CD4-positive, CD25-positive, alpha-beta regulatory T cell (primary cell): Measurements from ENCODE around the gene TPK1. TPM values are rescaled to one million over a fixed set of nuclear protein-coding genes. Genes with fewer than 3 reads are reported as not detected.
"Not testable (repeated sequence)": the region's sequence is repeated elsewhere in the genome, so short reads cannot be mapped to it uniquely, and the experiment has no call there.

ENCODE experiments used
- ATAC-seq, 2 donors: fragments of 150-1000 bp; cut with Tn5 transposase; one replicate each; pipeline ENCODE4 v1.10.0; 2021; ENCODE audit warnings: low read depth in 2 of 2, moderate number of reproducible peaks in 2 of 2, moderate library complexity in 1 of 2
- DNase-seq, 3 donors: peaks; one replicate each; pipeline versions ENCODE4 v3.0.0 to v3.0.0-alpha.2; 2012 to 2022; ENCODE audit warnings: mixed read lengths in 1 of 3
- H3K27ac ChIP-seq: one replicate; pipeline ENCODE4 v1.7.0; 2013; ENCODE audit warnings: mild to moderate bottlenecking, low read length; ENCODE audit not compliant: insufficient read depth, poor library complexity, severe bottlenecking
- H3K27me3 ChIP-seq: one replicate; pipeline ENCODE4 v1.7.0; 2013; ENCODE audit warnings: low read length; ENCODE audit not compliant: control insufficient read depth, insufficient read depth
- H3K36me3 ChIP-seq: one replicate; pipeline ENCODE4 v1.7.0; 2013; ENCODE audit warnings: mild to moderate bottlenecking, low read length, moderate library complexity; ENCODE audit not compliant: control insufficient read depth, insufficient read depth
- H3K4me1 ChIP-seq: 2 replicates; pipeline ENCODE4 v1.7.0; 2013; ENCODE audit warnings: mild to moderate bottlenecking, low read length; ENCODE audit not compliant: insufficient read depth, control insufficient read depth, poor library complexity, severe bottlenecking
- H3K4me3 ChIP-seq: one replicate; pipeline ENCODE4 v1.7.0; 2013; ENCODE audit warnings: low read depth, mild to moderate bottlenecking, low read length, moderate library complexity
- H3K9me3 ChIP-seq, 2 experiments: 1 replicate in 1 of 2; 2 replicates in 1 of 2; pipeline ENCODE4 v1.7.0; 2013; ENCODE audit warnings: low read length in 2 of 2, mild to moderate bottlenecking in 1 of 2, moderate library complexity in 1 of 2; ENCODE audit not compliant: control insufficient read depth in 2 of 2
- H3K27ac Mint-ChIP-seq, 3 donors: one replicate each; pipeline ENCODE4 v1.8.0; 2020 to 2022; ENCODE audit warnings: mild to moderate bottlenecking in 3 of 3, mixed read lengths in 3 of 3, moderate library complexity in 2 of 3
- H3K27me3 Mint-ChIP-seq: one replicate; pipeline ENCODE4 v1.8.0; 2022; ENCODE audit warnings: mild to moderate bottlenecking, mixed read lengths
- H3K36me3 Mint-ChIP-seq: one replicate; pipeline ENCODE4 v1.8.0; 2020; ENCODE audit warnings: mixed read lengths
- H3K4me1 Mint-ChIP-seq, 4 donors: one replicate each; pipeline ENCODE4 v1.8.0; 2020 to 2022; ENCODE audit warnings: mixed read lengths in 4 of 4, mild to moderate bottlenecking in 1 of 4
- H3K4me3 Mint-ChIP-seq, 4 donors: one replicate each; pipeline ENCODE4 v1.8.0; 2020 to 2022; ENCODE audit warnings: mild to moderate bottlenecking in 4 of 4, mixed read lengths in 4 of 4, moderate library complexity in 3 of 4
- H3K9me3 Mint-ChIP-seq, 7 donors: one replicate each; pipeline ENCODE4 v1.8.0; 2020 to 2022; ENCODE audit warnings: mixed read lengths in 7 of 7, mild to moderate bottlenecking in 3 of 7, moderate library complexity in 2 of 7
- polyA plus RNA-seq, 4 donors: library from polyadenylated mRNA; unstranded; fragments of 300-500 nt; fragmentation: Illumina TruSeq; gene quantifications; one replicate each; pipeline ENCODE4 v1.2.3, GENCODE V29; 2021
- total RNA-seq: library from RNA; stranded (reverse); gene quantifications from one replicate; pipeline ENCODE4 v1.2.3, GENCODE V29; 2022

Gene TPK1
- total and polyA plus RNA-seq, 5 donors from 2014 or later: 30.5 to 38.8 (median 31.6) TPM

DNA sequence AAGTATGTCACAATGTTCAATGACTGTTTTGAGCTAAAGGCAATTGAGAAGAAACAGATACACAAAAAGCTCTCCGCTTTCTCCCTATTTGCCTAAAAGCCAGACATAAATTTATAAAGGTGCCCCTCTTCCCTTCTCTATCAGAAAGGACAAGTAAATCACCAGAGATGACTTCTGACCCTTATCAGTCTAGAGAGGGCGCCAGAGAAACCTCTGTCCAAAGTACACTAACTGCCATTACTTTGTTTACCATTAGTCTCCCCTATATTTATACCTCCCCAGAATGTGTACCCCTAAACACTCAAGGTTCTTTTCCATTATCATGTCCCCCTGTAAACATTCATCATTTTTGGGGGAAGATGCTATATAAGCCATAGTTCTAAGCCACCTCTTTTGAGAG is 49.3 kb downstream of the TPK1 start:
- H3K4me1 Mint-ChIP-seq: peaks cover 31 to 41% (median 37%) of the 10 kb centered on the region in 4 donors
- H3K27me3 ChIP-seq: no peaks in the 10 kb centered on the region
- ATAC-seq (peak in 1 of 2 donors; percentile 58), DNase-seq (peak in 1 of 3 donors; percentile 48)
- H3K36me3 Mint-ChIP-seq: peaks cover 4% of the 10 kb centered on the region
- no peaks in the 10 kb centered on the region for H3K4me1 ChIP-seq
- H3K27ac Mint-ChIP-seq: peak overlapping the region in 1 of 3 donors; percentile 32
- no peaks in the 10 kb centered on the region for H3K9me3 ChIP-seq
- H3K27ac ChIP-seq: no peak overlapping the region
- no peak overlapping the region for H3K4me3 Mint-ChIP-seq
- H3K36me3 ChIP-seq: no peaks in the 10 kb centered on the region
- H3K27me3 Mint-ChIP-seq: no peaks in the 10 kb centered on the region
- no peaks in the 10 kb centered on the region for H3K9me3 Mint-ChIP-seq
- no peak overlapping the region for H3K4me3 ChIP-seq

DNA sequence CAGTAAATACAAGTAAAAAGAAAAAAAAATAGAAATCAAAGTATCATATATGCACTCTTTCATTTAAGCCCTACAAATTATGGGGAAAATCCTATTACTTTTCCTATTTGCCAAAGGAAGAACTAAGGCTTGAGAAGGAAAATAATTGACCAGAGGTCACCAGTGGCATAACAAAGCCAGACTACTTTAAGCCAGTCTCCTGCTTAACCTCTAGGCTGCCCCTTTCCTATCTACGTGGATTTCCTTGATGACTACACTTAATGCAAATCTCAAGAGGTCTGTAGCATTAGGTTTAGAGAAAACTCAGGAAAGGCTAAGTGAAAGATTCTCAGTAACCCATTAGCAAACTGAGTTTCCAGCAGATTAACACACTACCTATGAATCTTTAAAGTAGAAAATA is 49.8 kb downstream of the TPK1 start:
- Mint-ChIP-seq H3K4me1 (peaks cover 30 to 44% (median 36%) of the 10 kb centered on the region in 4 donors), H3K27me3 (no peaks in the 10 kb centered on the region), H3K4me3 (no peak overlapping the region), H3K27ac (peak overlapping the region in 1 of 3 donors; percentile 32), H3K36me3 (peaks cover 4% of the 10 kb centered on the region), H3K9me3 (no peaks in the 10 kb centered on the region)
- DNase-seq (no peak), ATAC-seq (no peak)
- H3K4me1 ChIP-seq: no peaks in the 10 kb centered on the region
- H3K27me3 ChIP-seq: no peaks in the 10 kb centered on the region
- no peak overlapping the region for H3K27ac ChIP-seq
- H3K9me3 ChIP-seq: no peaks in the 10 kb centered on the region
- no peaks in the 10 kb centered on the region for H3K36me3 ChIP-seq
- H3K4me3 ChIP-seq: no peak overlapping the region

DNA sequence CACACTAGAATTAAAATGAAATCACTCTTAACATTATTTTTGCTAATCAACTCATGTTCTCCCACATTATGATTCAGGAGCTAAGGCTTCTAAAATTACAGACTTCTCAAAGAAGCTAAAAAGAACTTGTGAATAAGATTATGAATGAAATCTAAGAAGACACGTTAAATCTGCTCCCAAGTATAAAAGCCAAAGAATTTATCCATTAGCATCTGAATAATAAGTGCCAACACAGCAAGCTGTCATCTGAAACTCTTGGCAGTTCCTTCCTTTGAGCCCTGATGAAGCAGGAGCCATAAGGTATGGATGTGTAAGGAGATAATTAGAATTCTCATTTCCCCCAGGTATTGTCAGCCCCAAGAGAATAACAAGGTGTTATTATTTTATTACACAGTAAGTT is 50.3 kb downstream of the TPK1 start:
- no peak for DNase-seq

DNA sequence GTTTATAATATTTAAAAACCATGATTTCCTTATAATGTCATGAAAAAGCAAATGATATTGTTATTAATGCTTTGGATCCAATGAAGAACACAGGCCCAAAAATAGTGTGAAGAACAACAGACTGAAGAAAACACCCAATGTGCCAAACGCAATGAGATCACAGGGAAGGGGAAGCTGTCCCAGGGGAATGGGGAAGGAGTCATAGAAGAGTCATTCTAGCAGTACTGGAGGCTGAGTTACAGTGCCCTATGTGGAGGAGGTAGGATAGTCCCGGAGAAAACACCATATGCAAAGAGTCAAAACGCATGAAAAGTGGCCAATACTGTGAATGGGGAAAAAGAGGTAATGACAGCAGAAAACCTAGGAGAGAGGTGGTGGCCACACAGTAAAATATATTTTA is 50.9 kb downstream of the TPK1 start:
- ATAC-seq: no peak
- Mint-ChIP-seq H3K9me3 (no peaks in the 10 kb centered on the region), H3K4me1 (peaks cover 26 to 40% (median 31%) of the 10 kb centered on the region in 4 donors), H3K27me3 (no peaks in the 10 kb centered on the region), H3K36me3 (peaks cover 4% of the 10 kb centered on the region), H3K27ac (peak overlapping the region in 2 of 3 donors; percentile 3 to 4), H3K4me3 (no peak overlapping the region)
- Histone ChIP-seq H3K27me3 (no peaks in the 10 kb centered on the region), H3K27ac (no peak overlapping the region), H3K4me1 (no peaks in the 10 kb centered on the region), H3K4me3 (no peak overlapping the region), H3K36me3 (no peaks in the 10 kb centered on the region), H3K9me3 (no peaks in the 10 kb centered on the region)
- no peak for DNase-seq

More for the DNA sequence above, 50.3 kb downstream of the TPK1 start:
- H3K27me3 ChIP-seq: no peaks in the 10 kb centered on the region
- H3K4me1 Mint-ChIP-seq: peaks cover 28 to 44% (median 35%) of the 10 kb centered on the region in 4 donors
- no peak overlapping the region for H3K27ac Mint-ChIP-seq
- no peak for ATAC-seq
- H3K36me3 ChIP-seq: no peaks in the 10 kb centered on the region
- H3K27ac ChIP-seq: no peak overlapping the region
- no peak overlapping the region for H3K4me3 Mint-ChIP-seq
- peaks cover 4% of the 10 kb centered on the region for H3K36me3 Mint-ChIP-seq
- no peaks in the 10 kb centered on the region for H3K27me3 Mint-ChIP-seq
- no peaks in the 10 kb centered on the region for H3K9me3 ChIP-seq
- H3K4me3 ChIP-seq: no peak overlapping the region
- H3K9me3 Mint-ChIP-seq: no peaks in the 10 kb centered on the region
- no peaks in the 10 kb centered on the region for H3K4me1 ChIP-seq

DNA sequence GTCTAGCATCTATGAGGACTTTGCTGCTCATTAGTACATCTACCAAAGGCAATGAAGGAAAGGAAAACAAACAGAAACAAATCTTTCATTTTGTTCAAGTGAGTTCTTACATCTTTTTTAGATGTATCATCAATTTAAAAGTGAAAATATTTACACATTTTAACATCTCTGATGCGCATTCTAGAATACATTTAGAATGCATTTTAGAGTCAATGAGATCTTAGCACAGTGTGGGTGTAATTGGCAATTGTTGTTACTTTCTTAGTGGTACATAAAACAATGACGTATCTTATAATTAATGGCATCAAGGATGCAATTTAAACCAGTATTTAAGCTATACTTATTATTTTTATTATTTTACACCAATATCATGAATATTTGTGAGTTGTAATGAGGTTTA is 51.4 kb downstream of the TPK1 start:
- no peaks in the 10 kb centered on the region for H3K36me3 ChIP-seq
- DNase-seq (no peak), ATAC-seq (no peak)
- Mint-ChIP-seq H3K36me3 (peaks cover 4% of the 10 kb centered on the region), H3K4me1 (peaks cover 26 to 40% (median 31%) of the 10 kb centered on the region in 4 donors), H3K9me3 (no peaks in the 10 kb centered on the region), H3K27ac (no peak overlapping the region), H3K4me3 (no peak overlapping the region), H3K27me3 (no peaks in the 10 kb centered on the region)
- no peaks in the 10 kb centered on the region for H3K4me1 ChIP-seq
- H3K27me3 ChIP-seq: no peaks in the 10 kb centered on the region
- H3K27ac ChIP-seq: no peak overlapping the region
- no peak overlapping the region for H3K4me3 ChIP-seq
- H3K9me3 ChIP-seq: no peaks in the 10 kb centered on the region

DNA sequence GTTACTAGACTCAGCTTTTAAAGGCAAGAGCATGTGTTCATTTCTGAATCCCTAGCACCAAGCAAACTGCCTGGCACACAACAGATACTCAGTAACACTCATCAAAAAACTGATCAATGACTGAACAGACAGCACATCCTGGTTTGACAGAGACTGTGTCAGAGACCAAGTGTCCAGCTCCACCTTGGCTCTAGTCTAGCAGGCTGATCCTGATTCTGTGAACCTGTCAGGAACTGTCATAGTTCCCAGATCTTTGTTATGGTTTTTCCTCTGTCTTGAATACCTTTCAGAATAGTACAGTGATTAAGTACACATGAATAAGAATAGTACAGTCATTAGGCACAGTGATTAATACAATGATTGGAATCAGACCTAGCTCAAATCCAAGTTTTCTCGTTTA is 53.0 kb downstream of the TPK1 start:
- H3K9me3 Mint-ChIP-seq: peaks cover 0 to 1% (median 0%) of the 10 kb centered on the region in 7 donors
- peaks cover 29 to 36% (median 33%) of the 10 kb centered on the region in 4 donors for H3K4me1 Mint-ChIP-seq
- H3K36me3 Mint-ChIP-seq: peaks cover 4% of the 10 kb centered on the region
- Histone ChIP-seq H3K4me1 (no peaks in the 10 kb centered on the region), H3K27ac (no peak overlapping the region), H3K4me3 (no peak overlapping the region), H3K9me3 (no peaks in the 10 kb centered on the region), H3K36me3 (no peaks in the 10 kb centered on the region), H3K27me3 (no peaks in the 10 kb centered on the region)
- no peaks in the 10 kb centered on the region for H3K27me3 Mint-ChIP-seq
- H3K27ac Mint-ChIP-seq: no peak overlapping the region
- ATAC-seq (no peak), DNase-seq (no peak)
- H3K4me3 Mint-ChIP-seq: no peak overlapping the region

DNA sequence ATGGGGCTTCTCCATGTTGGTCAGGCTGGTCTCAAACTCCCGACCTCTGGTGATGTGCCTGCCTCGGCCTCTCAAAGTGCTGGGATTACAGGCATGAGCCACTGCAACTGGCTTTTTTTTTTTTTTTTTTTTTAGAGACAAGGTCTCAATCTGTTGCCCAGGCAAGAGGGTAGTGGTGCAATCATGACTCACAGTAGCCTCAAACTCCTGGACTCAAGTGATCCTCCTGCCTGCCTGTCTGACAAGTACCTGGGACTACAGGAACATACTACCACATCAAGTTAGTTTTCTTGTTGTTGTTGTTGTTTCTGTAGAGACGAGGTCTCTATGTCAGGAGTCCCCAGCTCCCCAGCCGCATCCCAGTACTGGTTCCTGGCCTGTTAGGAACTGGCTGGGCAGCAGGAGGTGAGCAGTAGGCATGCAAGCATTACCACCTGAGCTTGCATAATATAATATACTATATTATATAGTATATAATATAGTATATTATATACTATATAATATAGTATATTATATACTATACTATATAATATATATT is 55.7 kb downstream of the TPK1 start:
- H3K4me1 Mint-ChIP-seq: peaks cover 39 to 51% (median 43%) of the 10 kb centered on the region in 4 donors
- no peak overlapping the region for H3K27ac ChIP-seq
- no peaks in the 10 kb centered on the region for H3K27me3 ChIP-seq
- no peaks in the 10 kb centered on the region for H3K9me3 ChIP-seq
- DNase-seq: no peak
- H3K27me3 Mint-ChIP-seq: no peaks in the 10 kb centered on the region
- no peak overlapping the region for H3K4me3 Mint-ChIP-seq
- no peaks in the 10 kb centered on the region for H3K36me3 ChIP-seq
- H3K27ac Mint-ChIP-seq: no peak overlapping the region
- no peak for ATAC-seq
- H3K4me3 ChIP-seq: no peak overlapping the region
- H3K9me3 Mint-ChIP-seq: peaks cover 0 to 4% (median 0%) of the 10 kb centered on the region in 7 donors
- H3K4me1 ChIP-seq: peaks cover 10% of the 10 kb centered on the region
- H3K36me3 Mint-ChIP-seq: peaks cover 8% of the 10 kb centered on the region

DNA sequence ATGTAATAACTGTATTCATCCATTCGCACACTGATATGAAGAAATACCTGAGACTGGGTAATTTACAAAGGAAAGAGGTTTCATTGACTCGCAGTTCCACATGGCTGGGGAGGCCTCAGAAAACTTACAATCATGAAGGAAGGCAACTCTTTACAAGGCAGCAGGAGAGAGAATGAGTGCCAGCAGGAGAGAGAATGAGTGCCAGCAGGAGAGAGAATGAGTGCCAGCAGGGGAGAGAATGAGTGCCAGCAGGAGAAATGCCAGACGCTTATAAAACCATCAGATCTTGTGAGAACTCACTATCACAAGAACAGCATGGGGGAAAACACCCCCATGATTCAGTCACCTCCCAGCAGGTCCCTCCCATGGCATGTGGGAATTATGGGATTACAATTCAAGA is 58.0 kb downstream of the TPK1 start:
- not testable (repeated sequence) for H3K9me3 Mint-ChIP-seq, H3K36me3 ChIP-seq, H3K36me3 Mint-ChIP-seq, H3K4me3 ChIP-seq, H3K4me1 ChIP-seq, H3K27ac ChIP-seq, H3K4me3 Mint-ChIP-seq, ATAC-seq, H3K27me3 ChIP-seq, DNase-seq, H3K9me3 ChIP-seq, H3K27me3 Mint-ChIP-seq
- peaks cover 32 to 54% (median 42%) of the 10 kb centered on the region in 4 donors for H3K4me1 Mint-ChIP-seq
- H3K27ac Mint-ChIP-seq: peak overlapping the region in 2 of 3 donors; percentile 29 to 33
